Erythroblast (primary cell): ENCODE measurements around the gene HEG1.

Experiments
- DNase-seq, 2 experiments: peaks; one replicate each; lab custom pipeline; 2025; lab: John Stamatoyannopoulos, UW
- GATA1 ChIP-seq: IDR thresholded peaks from 2 replicates; pipeline ENCODE4 v1.6.1; 2011; ENCODE audit warnings: low read depth, mild to moderate bottlenecking, control low read depth, low read length, moderate library complexity
- POLR2A ChIP-seq: IDR thresholded peaks from 2 replicates; pipeline ENCODE4 v1.6.1; 2011; ENCODE audit warnings: mild to moderate bottlenecking, low read length

HEG1 gene

GRCh38 chr3:125061646-125062045 is 5.8 kb upstream of the HEG1 start:
- no peak for TF ChIP-seq POLR2A
- TF ChIP-seq GATA1: no peak
- DNase-seq: no peak

- TF ChIP-seq GATA1: no peak
- TF ChIP-seq POLR2A: no peak
- no peak for DNase-seq
These were observed 5.4 kb upstream of the HEG1 start for GRCh38 chr3:125061170-125061569.

- TF ChIP-seq POLR2A (no peak), GATA1 (no peak)
- DNase-seq: no peak
These were observed 3.9 kb upstream of the HEG1 start for GRCh38 chr3:125059488-125060245.

GRCh38 chr3:125058959-125059358 is 3.2 kb upstream of the HEG1 start:
- TF ChIP-seq GATA1 (no peak), POLR2A (no peak)
- no peak for DNase-seq

- TF ChIP-seq GATA1 (no peak), POLR2A (no peak)
- DNase-seq: no peak
These were observed 2.7 kb upstream of the HEG1 start for GRCh38 chr3:125058529-125058928.

GRCh38 chr3:125057186-125057850 is 1.5 kb upstream of the HEG1 start:
- no peak for TF ChIP-seq GATA1
- TF ChIP-seq POLR2A: no peak
- DNase-seq: peak in 1 of 2 experiments; percentile 26

DNA sequence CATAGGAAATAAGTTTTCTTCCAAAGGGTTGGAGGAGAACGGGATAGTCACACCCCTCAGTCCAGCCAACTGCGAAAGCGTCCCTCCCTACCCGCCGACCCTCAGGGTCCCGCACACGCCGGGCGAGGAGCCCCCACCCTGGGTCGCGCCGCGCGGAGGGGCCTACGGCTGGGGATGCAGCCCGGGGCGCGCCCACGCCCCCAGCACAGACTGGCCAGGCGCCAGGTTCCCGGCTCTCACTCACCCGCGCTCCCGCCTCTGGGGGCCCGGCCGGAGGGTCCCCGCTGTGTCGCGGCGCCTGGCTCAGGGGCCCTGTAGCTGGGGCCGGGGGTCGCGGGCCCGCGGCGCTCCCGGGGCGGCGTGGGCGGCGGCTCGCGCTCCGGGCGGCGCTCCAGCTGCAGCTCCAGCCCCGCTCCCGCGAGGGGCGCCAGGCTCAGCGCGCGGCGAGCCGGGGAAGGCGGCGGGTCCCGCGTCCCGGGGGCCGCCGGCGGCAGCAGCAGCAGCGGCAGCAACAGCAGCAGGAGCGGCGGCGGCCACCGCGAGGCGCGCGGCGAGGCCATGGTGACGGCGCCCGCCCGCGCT is 375 bp downstream of the HEG1 start:
- no peak for TF ChIP-seq POLR2A
- no peak for TF ChIP-seq GATA1
- DNase-seq: no peak

- TF ChIP-seq GATA1: no peak
- TF ChIP-seq POLR2A: no peak
- DNase-seq: peak in 1 of 2 experiments; percentile 40
These were observed 1.1 kb downstream of the HEG1 start for GRCh38 chr3:125054449-125055329.

GRCh38 chr3:125054062-125054448 is 1.7 kb downstream of the HEG1 start:
- DNase-seq: no peak
- TF ChIP-seq POLR2A: no peak
- TF ChIP-seq GATA1: no peak

DNA sequence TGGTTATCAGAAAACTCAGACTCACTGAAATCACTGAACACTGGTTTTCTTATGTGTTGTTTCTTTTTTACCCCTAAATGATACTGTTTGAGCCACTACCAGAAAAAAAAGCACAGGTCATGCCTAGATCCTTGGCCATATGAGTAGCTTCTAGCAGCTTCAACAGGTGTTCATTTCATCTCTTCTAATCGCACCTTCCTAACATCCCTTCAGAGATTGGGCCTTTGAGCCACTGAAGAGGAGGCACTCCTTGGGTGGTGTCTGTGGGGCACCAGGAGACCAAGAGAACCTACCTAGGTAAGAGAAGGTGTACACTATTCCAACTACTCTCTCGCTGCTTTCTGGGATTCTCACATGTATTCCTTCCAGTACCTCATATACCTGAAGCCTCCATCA is 2.5 kb downstream of the HEG1 start:
- TF ChIP-seq POLR2A (no peak), GATA1 (no peak)
- no peak for DNase-seq

DNA sequence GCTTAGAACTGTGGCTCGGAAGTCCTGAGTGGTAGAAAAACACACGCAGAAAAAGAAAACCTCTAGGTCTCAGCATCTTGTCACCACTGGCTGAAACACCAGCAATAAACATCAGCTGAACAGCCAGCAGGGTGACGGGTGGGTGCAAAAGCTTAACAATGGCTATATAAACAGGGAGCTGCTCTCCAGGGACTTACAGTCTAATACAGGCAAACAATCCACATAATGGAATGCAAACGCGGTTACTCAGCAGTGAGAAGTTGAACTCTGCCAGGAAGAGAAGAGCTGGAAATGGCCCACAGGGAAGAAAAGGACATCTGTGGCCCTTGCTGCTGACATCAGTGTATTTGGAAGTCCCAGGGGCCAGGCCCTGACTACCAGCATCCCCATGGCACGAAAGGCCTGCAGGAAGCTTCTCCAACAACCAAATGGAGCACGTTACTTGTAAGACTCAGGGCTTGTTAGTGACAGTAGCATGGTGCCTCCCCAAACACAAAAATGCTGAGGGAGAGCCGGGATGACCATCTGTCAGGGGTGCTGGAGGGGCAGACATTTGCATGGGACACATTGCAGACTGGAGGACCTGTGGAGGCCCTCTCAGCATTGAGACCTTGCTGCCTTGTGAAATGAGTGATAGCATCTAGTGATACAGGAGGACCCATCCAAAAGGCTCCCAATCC is 3.0 kb downstream of the HEG1 start:
- TF ChIP-seq POLR2A (no peak), GATA1 (no peak)
- DNase-seq: no peak

GRCh38 chr3:125051715-125052581 is 3.8 kb downstream of the HEG1 start:
- DNase-seq: no peak
- TF ChIP-seq GATA1 (no peak), POLR2A (no peak)
